Measurements from ENCODE around the gene ATP5IF1. TPM values are rescaled to one million over a fixed set of nuclear protein-coding genes. Genes with fewer than 3 reads are reported as not detected.
A peak's percentile ranks its signal among the peaks of the same experiment; 100 is the strongest.

ATP5IF1 gene
- total RNA-seq, 1 donor from 2014 or later: 87.2 TPM

- H3K27me3 ChIP-seq: no peaks in the 10 kb centered on the region
- DNase-seq: no peak
- intact Hi-C loops (cut with DNase I): no loop called here
- no peak for ATAC-seq
- no peak overlapping the region for H3K27ac ChIP-seq
- TF ChIP-seq CTCF (IDR thresholded peaks at IDR 0.05): no peak
- peaks cover 85% of the 10 kb centered on the region for H3K36me3 ChIP-seq
- H3K4me3 ChIP-seq: no peak overlapping the region
- no peaks in the 10 kb centered on the region for H3K9me3 ChIP-seq
- H3K4me1 ChIP-seq: no peaks in the 10 kb centered on the region
Observed at GRCh38 chr1:28273216-28273860, 37.4 kb downstream of the ATP5IF1 start.

GRCh38 chr1:28278763-28279162 lies 42.8 kb downstream of the ATP5IF1 start:
- H3K4me3 ChIP-seq: no peak overlapping the region
- ATAC-seq: no peak

GRCh38 chr1:28279721-28280120 lies 43.8 kb downstream of the ATP5IF1 start:
- Histone ChIP-seq H3K36me3 (peaks cover 76% of the 10 kb centered on the region), H3K27ac (peak overlapping the region; percentile 6)
- ATAC-seq: no peak

More at GRCh38 chr1:28278763-28279162, 42.8 kb downstream of the ATP5IF1 start:
- Histone ChIP-seq H3K27ac (no peak overlapping the region), H3K27me3 (no peaks in the 10 kb centered on the region), H3K4me1 (peaks cover 14% of the 10 kb centered on the region), H3K9me3 (no peaks in the 10 kb centered on the region), H3K36me3 (peaks cover 86% of the 10 kb centered on the region)
- DNase-seq: no peak
- intact Hi-C loops (cut with DNase I): no loop called here
- TF ChIP-seq CTCF (IDR thresholded peaks at IDR 0.05): no peak

GRCh38 chr1:28280501-28280900 lies 44.6 kb downstream of the ATP5IF1 start:
- peaks cover 14% of the 10 kb centered on the region for H3K4me1 ChIP-seq
- H3K27me3 ChIP-seq: no peaks in the 10 kb centered on the region
- no peaks in the 10 kb centered on the region for H3K9me3 ChIP-seq
- H3K4me3 ChIP-seq: no peak overlapping the region
- TF ChIP-seq CTCF (IDR thresholded peaks at IDR 0.05): no peak
- peak; percentile 79 for ATAC-seq
- peak; percentile 68 for DNase-seq
- intact Hi-C loops (cut with DNase I): no loop called here
- H3K27ac ChIP-seq: peak overlapping the region; percentile 13
- peaks cover 68% of the 10 kb centered on the region for H3K36me3 ChIP-seq

More at GRCh38 chr1:28279721-28280120, 43.8 kb downstream of the ATP5IF1 start:
- no peaks in the 10 kb centered on the region for H3K9me3 ChIP-seq
- H3K27me3 ChIP-seq: no peaks in the 10 kb centered on the region
- H3K4me3 ChIP-seq: no peak overlapping the region
- peaks cover 14% of the 10 kb centered on the region for H3K4me1 ChIP-seq
- no peak for DNase-seq
- intact Hi-C loops (cut with DNase I): no loop called here
- TF ChIP-seq CTCF (IDR thresholded peaks at IDR 0.05): no peak

- no peaks in the 10 kb centered on the region for H3K27me3 ChIP-seq
- peak overlapping the region; percentile 47 for H3K27ac ChIP-seq
- H3K9me3 ChIP-seq: no peaks in the 10 kb centered on the region
- peaks cover 14% of the 10 kb centered on the region for H3K4me1 ChIP-seq
- ATAC-seq (peak; percentile 60), DNase-seq (no peak)
- H3K4me3 ChIP-seq: no peak overlapping the region
- no peak for TF ChIP-seq CTCF (IDR thresholded peaks at IDR 0.05)
- peaks cover 64% of the 10 kb centered on the region for H3K36me3 ChIP-seq
- intact Hi-C loops (cut with DNase I): no loop called here
Observed at GRCh38 chr1:28280977-28281381, 45.1 kb downstream of the ATP5IF1 start.

Measured in upper lobe of right lung (tissue), 1 donor.